CD4-positive, alpha-beta T cell treated with Interleukin-6 for 4 hours (primary cell): ENCODE data around the gene PNP.
"Not testable (repeated sequence)": the region's sequence is repeated elsewhere in the genome, so short reads cannot be mapped to it uniquely, and the experiment has no call there.

ENCODE experiments used
- DNase-seq: peaks from one replicate; pipeline ENCODE4 v3.0.0-alpha.2; 2020; ENCODE audit warnings: mixed read lengths

PNP gene

DNA sequence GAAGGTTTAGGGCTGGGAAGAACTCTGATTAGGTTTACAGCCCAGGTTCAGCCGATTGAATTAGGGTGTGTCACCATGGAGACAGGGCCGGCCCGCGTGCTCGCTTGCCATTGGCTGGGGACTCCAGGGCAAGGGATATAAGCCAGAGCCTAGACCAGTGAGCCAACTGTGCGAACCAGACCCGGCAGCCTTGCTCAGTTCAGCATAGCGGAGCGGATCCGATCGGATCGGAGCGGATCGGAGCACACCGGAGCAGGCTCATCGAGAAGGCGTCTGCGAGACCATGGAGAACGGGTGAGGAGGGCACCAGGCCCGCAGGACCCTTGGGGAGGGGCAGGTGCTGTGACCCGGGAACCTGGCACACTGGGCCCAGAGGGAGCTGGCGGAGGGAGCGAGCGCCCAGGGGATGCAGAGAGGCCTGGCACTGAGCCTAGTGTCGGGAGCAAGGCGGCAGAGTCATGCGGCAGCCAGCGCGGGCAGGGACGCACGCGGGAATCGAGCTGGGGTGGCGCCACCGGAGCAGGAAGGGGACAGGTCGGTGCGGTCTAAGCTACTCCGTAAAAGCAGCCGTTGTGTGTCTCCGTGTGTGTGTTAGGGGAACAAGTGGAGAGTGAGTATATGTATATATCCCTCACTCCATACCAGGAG is at the start of gene PNP:
Gene PNP, plus strand, starts transcription at position 165 of the 648 bp plus-strand sequence. Its CDS starts 119 bp downstream, at position 284.
- peak; percentile 89 for DNase-seq

DNA sequence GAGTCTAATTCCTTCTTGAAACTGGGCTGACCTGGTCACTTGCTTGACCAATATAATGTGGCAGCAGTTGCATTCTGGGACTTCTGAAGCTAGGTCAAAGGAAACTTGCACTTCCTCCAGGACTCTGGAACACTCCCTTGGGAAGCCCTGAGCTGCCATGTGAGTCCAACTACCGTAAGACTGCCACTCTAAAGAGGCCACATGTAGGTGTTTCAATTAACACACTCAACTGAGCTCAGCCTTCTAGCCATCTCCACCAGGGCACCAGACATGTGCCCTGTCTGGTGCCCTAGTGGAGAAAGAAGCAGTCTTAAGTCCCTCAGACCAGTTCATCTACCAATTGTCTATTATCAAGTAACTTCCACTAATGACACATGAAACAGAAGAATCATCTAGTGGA is 49.8 kb upstream of the PNP start:
- no peak for DNase-seq

DNA sequence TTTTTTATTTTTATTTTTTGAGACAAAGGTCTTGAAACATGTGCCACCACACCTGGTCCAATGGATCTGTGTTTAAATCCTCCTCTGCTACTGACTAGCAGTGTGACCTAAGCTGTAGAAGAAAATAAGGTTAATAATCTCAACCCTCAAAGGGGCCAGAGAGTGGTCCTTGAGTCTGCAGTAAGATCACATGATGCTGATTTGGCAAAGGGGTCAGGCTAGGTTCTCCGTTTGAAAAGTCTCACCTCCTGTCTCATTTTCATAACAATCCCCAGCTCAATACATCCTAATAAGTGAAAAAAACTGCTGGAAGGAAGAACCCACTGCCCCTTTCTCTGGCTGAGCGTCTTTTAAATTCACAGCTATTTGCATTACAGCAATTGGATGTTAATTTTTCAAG is 47.9 kb upstream of the PNP start:
- no peak for DNase-seq

DNA sequence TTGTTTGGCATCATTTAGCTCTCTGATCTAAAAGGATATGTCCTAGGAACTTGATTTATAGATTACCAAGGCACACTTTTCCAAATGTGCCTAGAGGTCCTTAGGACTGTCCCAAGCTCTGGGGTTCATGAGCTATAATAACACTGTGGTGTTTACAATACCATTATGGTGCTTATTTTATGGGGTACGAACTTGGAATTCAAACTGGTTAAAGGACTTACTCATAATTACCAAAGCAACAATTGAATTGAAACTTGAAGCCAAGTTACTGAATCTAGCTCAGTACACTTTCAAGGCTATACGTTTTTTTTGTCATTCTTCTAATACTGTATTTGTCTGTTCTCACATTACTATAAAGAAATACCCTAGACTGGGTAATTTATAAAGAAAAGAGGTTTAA is 46.3 kb upstream of the PNP start:
- DNase-seq: no peak

DNA sequence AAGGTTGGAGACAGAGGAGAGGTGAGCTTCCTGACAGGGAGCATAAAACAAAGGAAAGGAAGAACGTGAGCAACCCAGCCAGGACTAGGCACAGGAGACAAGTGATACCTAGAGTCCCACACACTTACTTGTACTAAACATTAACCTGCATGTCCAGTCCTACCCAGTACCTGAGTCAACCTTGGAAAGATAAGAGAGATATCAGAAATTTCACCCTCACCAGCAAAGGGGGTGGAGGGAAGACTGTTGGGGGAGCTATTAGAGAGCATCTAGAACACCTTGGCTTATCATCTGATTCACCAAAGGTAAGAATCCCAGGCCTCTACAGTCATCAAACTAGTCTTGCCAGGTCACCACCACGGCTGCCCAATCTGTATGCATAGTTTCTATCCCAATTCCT is 44.4 kb upstream of the PNP start:
- no peak for DNase-seq

DNA sequence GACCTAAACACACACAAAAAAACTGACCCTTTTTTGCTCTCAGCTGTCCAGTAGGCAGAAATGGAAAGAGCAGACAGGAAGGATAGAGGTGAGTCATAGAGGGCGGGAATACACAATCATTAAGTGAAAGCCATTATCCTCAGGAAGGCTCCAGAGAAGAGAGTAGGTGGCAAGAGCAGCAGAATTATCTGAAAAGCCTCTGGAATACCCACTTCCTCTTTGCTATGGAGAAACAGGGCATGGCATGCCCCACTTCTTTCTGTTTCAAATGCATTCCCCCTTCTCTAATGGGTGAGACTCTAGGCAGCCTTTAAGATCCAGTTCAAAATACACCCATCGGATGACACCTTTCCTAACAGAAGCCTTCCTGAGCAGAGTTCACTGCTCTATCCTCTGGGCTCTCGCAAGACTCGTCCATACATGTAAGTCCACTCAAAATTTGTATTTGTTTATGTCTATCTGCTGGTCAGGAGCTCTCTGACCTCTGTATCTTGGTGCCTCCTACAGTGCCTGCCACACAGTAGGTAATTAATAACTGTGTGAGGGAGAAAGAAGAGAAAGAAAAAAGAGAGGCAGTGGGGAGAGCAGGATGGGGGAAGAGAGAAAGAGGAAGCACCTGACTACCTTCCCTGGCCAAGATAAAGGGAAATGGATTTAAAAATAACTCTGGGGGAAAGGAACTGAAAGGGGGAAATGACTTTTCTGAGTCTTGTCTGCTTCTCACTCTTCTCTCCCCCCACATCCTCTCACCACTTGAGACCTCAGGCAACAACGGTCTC is 41.8 kb upstream of the PNP start:
- DNase-seq: no peak

DNA sequence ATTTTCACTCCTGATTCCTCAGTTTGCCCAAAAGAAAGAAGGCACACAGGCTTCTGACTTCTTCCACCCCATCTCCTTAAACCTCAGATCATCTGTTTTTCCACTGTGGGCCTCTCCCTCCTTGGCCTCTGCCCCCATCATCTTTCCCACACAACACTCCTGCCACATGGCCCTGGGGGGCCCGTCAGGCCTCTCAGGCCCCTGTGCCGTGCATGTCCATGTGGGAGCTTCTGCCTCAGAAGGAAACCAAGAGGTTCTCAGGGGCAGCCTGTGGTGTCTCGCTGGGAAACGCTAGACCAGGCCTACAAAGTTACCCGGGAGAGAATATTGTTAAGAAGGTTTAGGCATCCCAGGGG is 41.2 kb upstream of the PNP start:
- no peak for DNase-seq

DNA sequence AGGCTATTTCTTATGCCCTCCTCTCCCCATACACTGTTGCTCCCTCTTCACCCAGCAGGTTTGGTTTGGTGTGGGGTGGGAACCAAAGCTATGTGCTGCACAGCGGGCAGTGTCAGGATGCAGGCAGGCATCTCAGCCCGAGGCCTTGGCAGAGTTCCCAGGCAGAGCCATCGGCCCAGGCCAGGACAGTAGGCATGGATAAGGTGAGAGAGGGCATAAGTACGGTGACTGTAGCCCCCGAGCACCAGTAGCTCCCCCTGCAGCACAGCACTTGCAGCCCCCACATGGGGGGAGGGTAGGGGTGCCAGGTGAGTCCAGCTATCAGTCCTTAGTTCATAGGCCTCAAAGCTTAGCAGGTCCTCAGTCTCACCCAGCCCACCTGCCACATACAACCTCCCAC is 40.4 kb upstream of the PNP start:
- no peak for DNase-seq

DNA sequence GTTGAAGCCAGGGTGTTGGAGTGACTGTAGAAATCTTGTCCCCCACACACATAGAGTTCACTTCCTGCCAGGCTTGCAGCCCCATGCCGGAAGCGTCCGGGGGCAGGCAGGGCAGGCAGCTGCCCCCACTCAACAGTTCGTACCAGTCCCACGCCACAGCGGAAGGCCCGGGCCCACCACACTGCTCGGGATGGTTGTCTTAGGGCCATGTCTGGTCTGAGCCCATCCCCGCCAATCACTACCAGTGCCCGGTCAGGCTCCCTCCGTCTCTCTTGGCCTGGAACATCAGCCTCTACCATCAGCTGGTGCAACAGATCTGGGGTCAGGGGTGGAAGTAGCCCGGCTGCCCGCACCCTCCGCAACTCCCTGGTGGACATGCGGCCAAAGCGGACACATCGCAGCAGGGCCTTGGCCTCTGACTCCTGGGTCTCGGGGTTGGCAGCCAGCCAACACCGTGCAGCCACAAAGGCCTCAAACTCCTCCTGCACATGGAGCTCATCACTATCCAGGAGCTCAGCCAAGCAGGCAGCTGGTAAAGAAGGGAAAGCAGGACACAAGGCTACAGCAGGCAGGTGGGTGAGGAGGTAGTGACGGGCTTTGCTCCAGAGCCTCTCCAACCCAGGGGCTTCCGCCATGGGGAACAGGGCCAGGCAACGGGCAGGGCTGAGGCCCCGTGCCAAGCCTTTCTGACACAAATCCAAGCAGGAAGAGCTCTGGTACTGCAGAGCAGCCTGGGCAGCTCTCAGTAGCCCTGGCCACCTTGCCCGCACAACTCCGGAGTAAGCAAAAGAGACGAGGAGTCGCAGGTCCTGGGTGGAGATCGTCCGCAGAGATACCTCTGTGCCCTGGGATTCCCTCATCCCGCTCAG is 39.2 kb upstream of the PNP start:
- DNase-seq: peak; percentile 7

DNA sequence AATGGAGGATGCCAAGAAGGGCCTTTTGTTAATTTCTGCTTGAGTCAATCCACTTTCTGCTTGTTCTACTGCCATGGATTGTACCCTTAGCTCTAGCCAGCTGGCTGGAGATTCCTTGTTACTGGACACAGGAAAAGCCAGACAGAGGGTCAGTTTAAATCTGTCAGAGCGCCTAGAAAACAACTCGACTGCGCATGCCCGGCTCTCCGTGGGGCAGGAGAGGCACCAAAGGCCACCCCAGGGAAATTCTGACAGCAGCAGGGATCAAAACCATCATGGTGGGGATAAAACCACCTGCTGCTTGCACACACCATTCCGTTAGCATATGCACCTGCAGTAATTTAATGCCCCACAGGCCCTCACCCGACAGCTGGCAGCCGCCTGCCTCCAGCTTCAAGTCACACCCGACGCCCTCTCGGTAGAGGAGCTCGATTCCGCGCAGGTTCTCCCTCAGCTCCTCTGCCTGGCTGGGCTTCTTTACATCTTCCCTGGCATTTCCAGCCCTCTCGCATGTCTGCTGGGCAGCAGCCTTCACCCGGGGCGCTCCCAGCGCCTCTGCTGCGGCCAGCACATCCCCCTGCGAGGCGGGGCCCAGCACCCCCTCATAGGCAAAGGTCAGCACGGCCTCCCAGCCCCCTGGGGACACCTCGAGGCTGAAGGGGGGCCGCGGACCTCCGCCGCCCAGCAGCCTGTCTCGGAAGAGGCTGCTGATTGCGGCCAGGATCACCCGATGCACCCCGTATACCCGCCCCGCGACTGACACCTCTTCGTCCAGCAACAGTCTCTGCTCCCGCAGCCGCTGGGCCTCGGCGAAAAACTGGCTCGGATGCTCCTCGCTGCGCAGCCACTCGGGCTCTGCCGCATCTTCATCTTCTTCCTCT is 34.3 kb upstream of the PNP start:
- no peak for DNase-seq

DNA sequence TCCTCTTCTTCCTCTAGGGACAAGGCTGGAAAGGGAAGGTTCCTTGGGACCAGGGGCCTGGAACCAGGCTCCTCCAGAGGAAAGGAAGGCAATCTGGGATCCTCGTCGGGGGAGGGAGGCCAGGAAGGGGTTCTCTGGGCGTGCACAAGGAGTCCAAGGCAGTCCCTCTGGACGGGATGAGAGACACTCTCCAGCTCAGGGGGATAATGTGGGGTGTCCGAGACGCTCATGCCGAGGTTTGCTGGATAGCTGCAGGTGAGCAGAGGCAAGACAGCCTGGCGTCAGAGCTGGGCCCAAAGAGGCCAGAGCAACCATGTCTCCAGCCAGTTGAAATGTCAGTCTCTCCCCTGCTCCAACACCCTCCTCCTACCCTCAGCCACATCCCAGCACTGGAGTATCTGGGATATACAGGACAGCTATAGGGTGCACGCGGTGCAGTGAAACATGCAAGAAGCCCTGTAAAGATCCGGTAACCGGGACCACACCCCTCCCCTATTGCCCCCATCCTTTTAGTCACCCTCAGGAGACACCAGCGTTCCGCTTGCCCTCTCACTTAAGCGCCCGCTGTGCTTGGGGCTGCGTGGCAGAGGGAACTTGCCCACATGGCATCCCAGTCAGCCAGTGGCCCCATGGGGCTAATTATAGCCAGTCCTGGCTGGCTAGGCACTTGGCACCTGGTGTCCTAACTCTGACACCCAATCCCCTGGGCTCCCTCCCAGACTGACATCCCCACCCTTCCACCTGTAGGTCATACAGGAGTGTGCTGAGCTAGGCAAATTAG is 33.4 kb upstream of the PNP start, which contains the start of gene KLHL33:
Gene KLHL33, minus strand, starts transcription at position 585 of the 781 bp plus-strand sequence. Its CDS starts 355 bp downstream, at position 230.
- DNase-seq: no peak

DNA sequence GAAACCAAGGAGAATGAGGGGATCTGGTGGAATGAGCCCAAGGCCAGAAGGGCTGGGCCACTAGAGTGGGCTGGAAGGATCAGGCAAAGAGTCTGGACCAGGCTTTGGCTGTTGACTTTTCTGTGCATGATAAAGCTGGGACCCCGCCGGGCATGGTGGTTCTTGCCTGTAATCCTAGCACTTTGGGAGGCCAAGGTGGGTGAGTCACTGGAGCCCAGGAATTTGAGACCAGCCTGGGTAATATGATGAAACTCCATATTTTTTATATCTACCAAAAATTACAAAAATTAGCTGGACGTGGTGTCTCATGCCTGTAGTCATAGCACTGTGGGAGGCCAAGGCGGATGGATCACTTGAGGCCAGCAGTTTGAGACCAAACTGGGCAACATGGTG is 32.8 kb upstream of the PNP start:
- no peak for DNase-seq

DNA sequence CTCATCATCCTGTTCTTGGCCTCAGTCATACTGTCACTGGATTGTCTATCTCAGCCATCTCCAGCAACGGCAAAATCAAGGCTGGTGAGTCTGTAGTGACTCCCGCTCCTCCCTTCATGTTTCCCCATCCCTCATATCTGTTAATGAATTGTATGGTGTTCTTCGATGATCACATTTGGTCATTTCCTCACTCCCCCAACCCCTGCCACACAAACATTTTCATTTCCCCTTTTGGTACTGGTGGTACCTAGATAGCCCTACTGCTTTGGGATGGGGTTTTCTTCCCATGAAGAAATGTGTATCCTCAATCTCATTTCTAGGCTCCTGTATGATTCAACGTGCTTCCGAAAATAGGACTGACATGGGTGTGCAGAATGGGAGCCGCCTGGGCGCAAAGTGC is 30.5 kb upstream of the PNP start:
- DNase-seq: no peak

DNA sequence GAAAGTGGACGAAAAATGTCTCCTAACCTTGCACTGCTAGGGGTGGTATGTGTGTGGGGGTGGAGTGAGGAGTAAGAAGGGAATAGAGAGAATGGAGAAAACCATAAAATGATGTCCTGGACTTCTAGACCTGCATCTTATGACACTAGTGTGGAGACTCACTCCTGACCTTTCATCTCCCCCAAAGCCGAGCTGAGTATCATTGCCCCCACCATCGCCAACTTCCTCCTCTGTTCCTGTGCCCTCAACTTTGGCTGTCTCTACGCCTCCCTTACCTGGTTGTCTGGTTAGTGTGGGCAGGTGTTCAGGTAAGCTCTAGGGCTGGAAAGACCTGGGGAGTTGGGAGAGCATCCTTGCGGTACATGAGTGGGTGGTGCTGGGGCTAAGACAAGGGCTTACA is 28.7 kb upstream of the PNP start:
- DNase-seq: no peak

DNA sequence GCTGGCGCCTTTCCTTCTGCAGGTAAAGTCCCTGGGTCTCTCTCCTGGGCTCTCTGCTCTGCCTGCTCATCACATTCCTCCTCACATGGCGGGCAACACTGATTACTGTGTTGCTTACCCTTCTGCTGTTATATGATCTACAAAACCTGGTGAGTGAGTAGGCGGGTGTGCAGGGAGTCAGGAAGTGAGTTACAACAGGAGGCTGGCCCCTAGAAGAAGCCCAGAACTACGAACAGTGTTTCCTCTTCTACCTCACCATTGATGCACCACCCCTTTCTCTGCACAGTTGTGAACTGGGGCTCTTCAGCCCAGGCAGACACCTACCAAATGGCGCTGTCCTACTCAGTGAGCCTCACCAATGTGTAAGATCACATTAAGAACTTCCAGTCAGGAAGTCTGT is 28.3 kb upstream of the PNP start:
- DNase-seq: peak; percentile 52

DNA sequence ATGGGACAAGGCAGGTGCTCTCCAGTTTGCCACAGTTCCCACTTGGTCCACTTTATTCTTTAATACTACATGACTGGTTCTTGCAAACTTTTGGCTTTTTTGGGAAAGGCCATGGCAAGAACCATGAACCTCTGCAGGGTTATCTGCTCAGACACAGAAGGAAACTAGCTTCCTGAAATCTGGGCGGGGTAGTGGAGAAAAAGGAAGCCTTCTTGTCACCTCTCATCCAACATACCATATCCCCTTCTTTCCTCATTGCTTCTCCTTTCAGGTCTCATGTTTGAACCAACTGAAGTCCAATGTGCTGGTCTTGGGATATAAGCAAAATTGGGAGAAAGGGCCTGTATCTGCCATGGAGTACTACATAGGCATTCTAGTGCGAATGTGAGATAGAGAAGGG is 27.7 kb upstream of the PNP start:
- DNase-seq: no peak

DNA sequence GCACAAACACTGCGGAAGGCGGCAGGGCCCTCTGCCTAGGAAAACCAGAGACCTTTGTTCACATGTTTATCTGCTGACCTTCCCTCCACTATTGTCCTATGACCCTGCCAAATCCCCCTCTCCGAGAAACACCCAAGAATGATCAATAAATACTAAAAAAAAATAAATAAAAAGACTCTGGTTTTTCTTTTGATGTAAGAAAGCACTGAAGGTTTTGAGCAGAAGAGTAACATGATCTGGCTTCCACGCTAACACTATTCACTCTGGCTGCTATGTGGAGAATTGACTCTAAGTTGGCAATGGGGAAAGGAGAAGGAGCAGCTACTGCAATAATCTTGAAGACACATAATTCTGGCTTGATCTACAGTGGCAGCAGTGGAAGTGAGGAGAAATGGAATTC is 25.6 kb upstream of the PNP start:
- DNase-seq: not testable (repeated sequence)

DNA sequence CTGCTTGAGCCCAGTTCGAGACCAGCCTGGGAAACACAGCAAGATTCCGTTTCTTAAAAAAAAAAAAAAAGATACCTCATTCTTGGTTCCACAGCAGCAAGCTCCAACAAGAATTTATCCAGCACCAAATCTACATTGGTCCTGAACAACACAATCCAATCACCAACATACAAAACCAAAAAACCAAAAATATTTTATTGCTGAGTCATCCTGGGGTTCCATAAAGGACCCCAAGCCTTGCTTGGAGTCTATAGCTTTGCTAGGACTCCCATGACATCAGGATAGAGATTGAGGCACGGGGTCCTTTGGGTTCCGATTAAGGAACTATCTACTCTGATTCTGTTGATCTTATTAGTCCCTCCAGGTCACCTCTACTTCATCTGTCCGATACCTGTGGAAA is 22.3 kb upstream of the PNP start:
- no peak for DNase-seq

DNA sequence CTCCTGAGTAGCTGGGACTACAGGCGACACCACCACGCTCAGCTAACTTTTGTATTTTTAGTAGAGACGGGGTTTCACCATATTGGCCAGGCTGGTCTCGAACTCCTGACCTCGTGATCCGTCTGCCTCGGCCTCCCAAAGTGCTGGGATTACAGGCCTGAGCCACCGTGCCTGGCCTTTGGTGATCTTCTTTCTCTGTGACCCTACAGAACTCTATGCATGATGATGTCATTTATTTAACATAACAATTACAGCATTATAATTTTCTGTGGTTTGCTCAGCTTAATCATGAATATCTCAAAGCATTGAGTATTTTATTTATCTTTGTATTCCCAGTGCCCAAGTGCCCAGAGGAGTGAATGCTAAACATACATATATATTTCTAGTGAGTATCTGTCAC is 16.4 kb upstream of the PNP start:
- DNase-seq: not testable (repeated sequence)

DNA sequence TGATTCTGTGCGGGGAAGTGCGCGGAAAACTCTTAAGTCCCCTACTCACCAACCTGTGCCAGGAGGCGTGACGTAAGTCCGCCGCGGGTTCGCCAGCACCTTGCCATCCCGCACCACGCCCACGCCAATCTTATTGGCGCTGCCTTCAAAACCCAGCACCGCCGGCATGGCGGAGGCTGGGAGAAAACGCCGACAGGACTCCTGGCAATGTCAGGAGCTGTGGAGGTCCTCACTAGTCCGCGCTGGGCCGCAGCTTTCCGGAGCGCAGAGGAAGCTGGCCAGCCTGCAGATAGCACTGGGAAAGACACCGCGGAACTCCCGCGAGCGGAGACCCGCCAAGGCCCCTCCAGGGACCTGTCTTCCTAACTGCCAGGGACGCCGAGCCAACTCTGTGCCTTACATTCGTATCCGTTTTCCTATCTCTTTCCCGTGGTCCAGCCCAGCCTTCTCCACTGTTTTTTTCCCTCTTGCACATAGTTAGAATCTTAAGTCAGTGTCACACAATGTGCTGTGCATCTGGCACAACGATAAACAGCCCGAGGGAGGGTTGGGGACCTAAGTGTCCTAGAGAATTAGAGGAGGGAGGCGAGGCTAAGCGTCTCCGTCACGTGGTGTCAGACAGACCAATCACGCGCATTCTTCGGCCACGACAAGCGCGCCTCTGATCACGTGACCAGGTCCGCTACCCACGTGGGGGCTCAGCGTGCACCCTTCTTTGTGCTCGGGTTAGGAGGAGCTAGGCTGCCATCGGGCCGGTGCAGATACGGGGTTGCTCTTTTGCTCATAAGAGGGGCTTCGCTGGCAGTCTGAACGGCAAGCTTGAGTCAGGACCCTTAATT is 14.5 kb upstream of the PNP start, which contains the start of the genes APEX1 and OSGEP:
Gene APEX1, plus strand, starts transcription at position 711 of the 839 bp plus-strand sequence. CDS start 420 bp downstream, outside the sequence.
Gene OSGEP, minus strand, starts transcription at position 297 of the 839 bp plus-strand sequence. Its CDS starts 129 bp downstream, at position 168.
- peak; percentile 98 for DNase-seq
